ENCODE data around the gene OR10P1.

DNA sequence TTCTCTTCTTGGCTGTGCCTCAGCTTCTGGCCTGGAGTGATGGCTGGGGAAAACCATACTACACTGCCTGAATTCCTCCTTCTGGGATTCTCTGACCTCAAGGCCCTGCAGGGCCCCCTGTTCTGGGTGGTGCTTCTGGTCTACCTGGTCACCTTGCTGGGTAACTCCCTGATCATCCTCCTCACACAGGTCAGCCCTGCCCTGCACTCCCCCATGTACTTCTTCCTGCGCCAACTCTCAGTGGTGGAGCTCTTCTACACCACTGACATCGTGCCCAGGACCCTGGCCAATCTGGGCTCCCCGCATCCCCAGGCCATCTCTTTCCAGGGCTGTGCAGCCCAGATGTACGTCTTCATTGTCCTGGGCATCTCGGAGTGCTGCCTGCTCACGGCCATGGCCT, at the start of gene OR10P1:
- TF ChIP-seq, protein P1, sequence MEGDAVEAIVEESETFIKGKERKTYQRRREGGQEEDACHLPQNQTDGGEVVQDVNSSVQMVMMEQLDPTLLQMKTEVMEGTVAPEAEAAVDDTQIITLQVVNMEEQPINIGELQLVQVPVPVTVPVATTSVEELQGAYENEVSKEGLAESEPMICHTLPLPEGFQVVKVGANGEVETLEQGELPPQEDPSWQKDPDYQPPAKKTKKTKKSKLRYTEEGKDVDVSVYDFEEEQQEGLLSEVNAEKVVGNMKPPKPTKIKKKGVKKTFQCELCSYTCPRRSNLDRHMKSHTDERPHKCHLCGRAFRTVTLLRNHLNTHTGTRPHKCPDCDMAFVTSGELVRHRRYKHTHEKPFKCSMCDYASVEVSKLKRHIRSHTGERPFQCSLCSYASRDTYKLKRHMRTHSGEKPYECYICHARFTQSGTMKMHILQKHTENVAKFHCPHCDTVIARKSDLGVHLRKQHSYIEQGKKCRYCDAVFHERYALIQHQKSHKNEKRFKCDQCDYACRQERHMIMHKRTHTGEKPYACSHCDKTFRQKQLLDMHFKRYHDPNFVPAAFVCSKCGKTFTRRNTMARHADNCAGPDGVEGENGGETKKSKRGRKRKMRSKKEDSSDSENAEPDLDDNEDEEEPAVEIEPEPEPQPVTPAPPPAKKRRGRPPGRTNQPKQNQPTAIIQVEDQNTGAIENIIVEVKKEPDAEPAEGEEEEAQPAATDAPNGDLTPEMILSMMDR (IDR thresholded peaks at IDR 0.05) = no peak
- TF ChIP-seq RNF2 (IDR thresholded peaks at IDR 0.05; ENCODE audit: borderline replicate concordance, low read depth) (no peak), JUN (IDR thresholded peaks at IDR 0.05) (no peak), TP53 (CRISPR knock-in tag; IDR thresholded peaks at IDR 0.05) (no peak), SMC3 (IDR thresholded peaks at IDR 0.05) (no peak), HDAC2 (IDR thresholded peaks at IDR 0.05) (no peak), MAZ (IDR thresholded peaks at IDR 0.05; ENCODE audit: borderline replicate concordance, low read depth, low read length) (no peak), RFX5 (IDR thresholded peaks at IDR 0.05) (no peak)
- TF ChIP-seq, protein P2, sequence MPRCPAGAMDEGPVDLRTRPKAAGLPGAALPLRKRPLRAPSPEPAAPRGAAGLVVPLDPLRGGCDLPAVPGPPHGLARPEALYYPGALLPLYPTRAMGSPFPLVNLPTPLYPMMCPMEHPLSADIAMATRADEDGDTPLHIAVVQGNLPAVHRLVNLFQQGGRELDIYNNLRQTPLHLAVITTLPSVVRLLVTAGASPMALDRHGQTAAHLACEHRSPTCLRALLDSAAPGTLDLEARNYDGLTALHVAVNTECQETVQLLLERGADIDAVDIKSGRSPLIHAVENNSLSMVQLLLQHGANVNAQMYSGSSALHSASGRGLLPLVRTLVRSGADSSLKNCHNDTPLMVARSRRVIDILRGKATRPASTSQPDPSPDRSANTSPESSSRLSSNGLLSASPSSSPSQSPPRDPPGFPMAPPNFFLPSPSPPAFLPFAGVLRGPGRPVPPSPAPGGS (IDR thresholded peaks at IDR 0.05) = no peak
- TF ChIP-seq, protein P3, sequence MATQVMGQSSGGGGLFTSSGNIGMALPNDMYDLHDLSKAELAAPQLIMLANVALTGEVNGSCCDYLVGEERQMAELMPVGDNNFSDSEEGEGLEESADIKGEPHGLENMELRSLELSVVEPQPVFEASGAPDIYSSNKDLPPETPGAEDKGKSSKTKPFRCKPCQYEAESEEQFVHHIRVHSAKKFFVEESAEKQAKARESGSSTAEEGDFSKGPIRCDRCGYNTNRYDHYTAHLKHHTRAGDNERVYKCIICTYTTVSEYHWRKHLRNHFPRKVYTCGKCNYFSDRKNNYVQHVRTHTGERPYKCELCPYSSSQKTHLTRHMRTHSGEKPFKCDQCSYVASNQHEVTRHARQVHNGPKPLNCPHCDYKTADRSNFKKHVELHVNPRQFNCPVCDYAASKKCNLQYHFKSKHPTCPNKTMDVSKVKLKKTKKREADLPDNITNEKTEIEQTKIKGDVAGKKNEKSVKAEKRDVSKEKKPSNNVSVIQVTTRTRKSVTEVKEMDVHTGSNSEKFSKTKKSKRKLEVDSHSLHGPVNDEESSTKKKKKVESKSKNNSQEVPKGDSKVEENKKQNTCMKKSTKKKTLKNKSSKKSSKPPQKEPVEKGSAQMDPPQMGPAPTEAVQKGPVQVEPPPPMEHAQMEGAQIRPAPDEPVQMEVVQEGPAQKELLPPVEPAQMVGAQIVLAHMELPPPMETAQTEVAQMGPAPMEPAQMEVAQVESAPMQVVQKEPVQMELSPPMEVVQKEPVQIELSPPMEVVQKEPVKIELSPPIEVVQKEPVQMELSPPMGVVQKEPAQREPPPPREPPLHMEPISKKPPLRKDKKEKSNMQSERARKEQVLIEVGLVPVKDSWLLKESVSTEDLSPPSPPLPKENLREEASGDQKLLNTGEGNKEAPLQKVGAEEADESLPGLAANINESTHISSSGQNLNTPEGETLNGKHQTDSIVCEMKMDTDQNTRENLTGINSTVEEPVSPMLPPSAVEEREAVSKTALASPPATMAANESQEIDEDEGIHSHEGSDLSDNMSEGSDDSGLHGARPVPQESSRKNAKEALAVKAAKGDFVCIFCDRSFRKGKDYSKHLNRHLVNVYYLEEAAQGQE (IDR thresholded peaks at IDR 0.05) = no peak
